Activated T-helper 2 cell treated with anti-CD3 and anti-CD28 coated beads, Interferon-gamma antibody, Interleukin-2, Interleukin-4, amounts not matched to agents 10 μg/mL and 5 μg/mL and 100 μg/mL, durations not matched to agents 14 hours and 24 hours and 36 hours (primary cell): ENCODE data around the gene NR5A2. TPM values are rescaled to one million over a fixed set of nuclear protein-coding genes. Genes with fewer than 3 reads are reported as not detected.

Experiments used
- DNase-seq: peaks from one replicate; pipeline ENCODE4 v3.0.0; 2021; ENCODE audit warnings: low spot score
- H3K27ac Mint-ChIP-seq: one replicate; pipeline ENCODE4 v1.8.0; 2021; ENCODE audit warnings: mixed read lengths
- H3K27me3 Mint-ChIP-seq: one replicate; pipeline ENCODE4 v1.8.0; 2021; ENCODE audit warnings: low read depth, mixed read lengths
- H3K36me3 Mint-ChIP-seq: one replicate; pipeline ENCODE4 v1.8.0; 2021; ENCODE audit warnings: low read depth, mixed read lengths
- H3K4me1 Mint-ChIP-seq: one replicate; pipeline ENCODE4 v1.8.0; 2021; ENCODE audit warnings: low read depth, mixed read lengths
- H3K4me3 Mint-ChIP-seq: one replicate; pipeline ENCODE4 v1.8.0; 2021; ENCODE audit warnings: low read depth, mild to moderate bottlenecking, moderate library complexity, mixed read lengths
- H3K9me3 Mint-ChIP-seq: one replicate; pipeline ENCODE4 v1.8.0; 2021; ENCODE audit warnings: mixed read lengths
- intact Hi-C: fragments of 100-400 bp; cut with micrococcal nuclease; formaldehyde crosslinking; loops from one replicate; pipeline ENCODE4 v1.15.1; 2023
- total RNA-seq: library from RNA; stranded (reverse); gene quantifications from 2 replicates; pipeline ENCODE4 v1.2.3, GENCODE V29; 2022

The NR5A2 gene
- total RNA-seq, 1 donor from 2014 or later: not detected

DNA sequence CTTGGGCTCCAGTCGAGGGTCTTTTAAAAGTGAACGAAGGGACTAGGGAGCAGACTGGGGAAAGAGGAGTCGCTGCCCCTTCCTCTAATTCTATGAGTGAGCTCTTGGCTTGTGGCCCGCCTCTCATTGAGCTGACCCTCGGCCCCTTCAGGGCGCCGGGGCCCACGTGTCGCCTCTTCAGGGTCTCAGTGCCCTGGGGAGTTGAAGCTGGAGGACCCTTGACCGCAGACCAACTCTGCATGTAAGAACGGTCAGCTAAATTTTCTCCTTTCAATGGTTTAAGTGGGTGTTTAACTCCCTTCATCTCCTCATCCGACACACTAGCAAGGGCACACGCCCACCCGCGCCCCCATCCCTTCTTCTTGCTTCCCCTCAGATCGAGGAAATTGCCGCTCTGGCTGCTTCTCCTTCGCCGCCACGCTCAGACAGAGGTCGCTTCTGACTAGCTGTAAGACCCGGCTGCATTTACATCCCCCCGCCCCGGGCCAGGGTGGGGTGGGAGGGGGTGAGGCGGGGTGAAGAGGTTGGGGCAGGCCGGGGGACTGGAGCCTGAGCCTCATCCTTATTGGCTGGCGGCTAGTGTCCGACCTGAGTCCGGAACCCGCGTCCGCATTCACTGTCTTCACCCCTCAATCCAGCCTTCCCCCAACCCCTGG, 10.9 kb downstream of the NR5A2 start:
- no peak overlapping the region for H3K4me3 Mint-ChIP-seq
- DNase-seq: no peak
- no peaks in the 10 kb centered on the region for H3K36me3 Mint-ChIP-seq
- H3K27ac Mint-ChIP-seq: no peak overlapping the region
- H3K27me3 Mint-ChIP-seq: peaks cover 39% of the 10 kb centered on the region
- intact Hi-C loops: loop anchor here (10.0 kb wide), 1 partner anchor 354 kb away; no protein-coding TSS in a partner anchor
- no peaks in the 10 kb centered on the region for H3K9me3 Mint-ChIP-seq
- peaks cover 8% of the 10 kb centered on the region for H3K4me1 Mint-ChIP-seq

DNA sequence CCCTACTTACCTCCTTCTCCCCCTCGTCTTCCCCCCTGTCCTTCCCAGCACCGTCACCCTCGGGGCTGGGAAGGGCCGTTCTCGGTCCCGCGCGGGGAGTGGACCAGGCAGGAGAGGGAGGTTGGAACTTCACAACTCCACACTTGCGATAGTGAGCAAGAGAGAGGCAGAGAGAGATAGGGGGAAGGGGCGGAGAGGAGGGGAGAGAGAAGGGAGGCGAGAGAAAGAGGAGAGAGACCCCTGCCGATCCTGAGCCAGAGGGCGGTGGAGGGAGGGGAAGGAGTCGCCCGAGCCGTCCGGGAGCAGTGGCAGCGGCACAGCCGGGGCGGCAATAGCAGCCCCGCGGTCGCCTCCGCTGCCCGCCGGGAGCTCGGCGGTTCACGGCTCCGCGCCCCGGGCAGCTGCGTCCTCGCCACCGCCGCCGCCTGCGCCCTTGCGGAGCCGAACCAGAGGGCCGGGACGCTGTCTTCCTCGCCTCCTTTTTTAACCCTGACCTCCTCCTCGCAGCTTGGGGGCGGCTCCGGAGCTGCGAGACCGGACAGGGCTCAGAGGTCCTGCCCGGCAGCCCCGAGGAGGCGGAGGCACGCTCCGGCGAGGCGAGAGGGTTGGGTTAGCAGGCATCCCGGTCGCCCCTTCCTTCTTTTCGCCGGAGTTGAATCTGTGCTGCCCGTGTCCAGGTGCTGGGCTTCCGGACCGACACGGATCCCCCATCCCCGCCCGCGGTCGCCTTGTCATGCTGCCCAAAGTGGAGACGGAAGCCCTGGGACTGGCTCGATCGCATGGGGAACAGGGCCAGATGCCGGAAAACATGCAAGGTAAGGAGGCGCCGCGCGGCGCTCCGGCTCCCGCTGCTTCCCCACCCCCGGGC, 11.7 kb downstream of the NR5A2 start:
- Mint-ChIP-seq H3K27ac (no peak overlapping the region), H3K4me1 (peaks cover 8% of the 10 kb centered on the region), H3K9me3 (no peaks in the 10 kb centered on the region), H3K4me3 (no peak overlapping the region), H3K36me3 (no peaks in the 10 kb centered on the region), H3K27me3 (peaks cover 44% of the 10 kb centered on the region)
- no peak for DNase-seq
- intact Hi-C loops: loop anchor here (10.0 kb wide), 1 partner anchor 354 kb away; no protein-coding TSS in a partner anchor

DNA sequence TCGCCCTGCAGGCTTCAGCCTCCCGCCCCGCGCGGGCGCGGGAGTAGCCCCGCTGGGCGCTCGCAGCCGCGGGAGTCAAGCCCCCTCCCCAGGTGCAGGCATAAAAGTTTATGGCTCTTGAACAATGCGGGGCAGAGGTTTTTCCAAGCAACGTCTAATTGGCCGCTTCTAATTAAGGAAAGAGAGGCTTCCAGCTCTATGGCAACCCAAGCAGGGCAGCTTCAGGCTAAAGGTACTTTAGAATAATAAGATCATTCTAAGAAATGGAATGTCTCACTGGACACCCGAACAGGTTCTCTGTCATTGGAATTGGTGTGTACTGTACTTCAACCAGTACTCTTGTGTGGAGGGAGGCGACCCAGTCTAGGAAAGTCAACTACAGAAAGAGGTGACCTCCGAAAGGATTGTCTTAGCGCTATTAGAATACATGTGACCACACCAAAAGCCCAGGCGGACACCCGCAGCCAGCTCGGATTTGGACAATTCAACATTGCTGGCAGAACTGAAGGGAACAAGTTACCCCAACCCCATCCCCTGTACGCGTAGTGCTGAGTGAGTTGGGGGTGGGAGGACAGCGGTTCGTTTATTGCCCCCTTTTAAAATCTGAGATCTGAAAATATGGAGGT, 12.5 kb downstream of the NR5A2 start:
- H3K36me3 Mint-ChIP-seq: no peaks in the 10 kb centered on the region
- no peak for DNase-seq
- H3K4me3 Mint-ChIP-seq: no peak overlapping the region
- H3K4me1 Mint-ChIP-seq: peaks cover 8% of the 10 kb centered on the region
- intact Hi-C loops: loop anchor here (10.0 kb wide), 1 partner anchor 355 kb away; no protein-coding TSS in a partner anchor
- H3K27me3 Mint-ChIP-seq: peaks cover 48% of the 10 kb centered on the region
- no peaks in the 10 kb centered on the region for H3K9me3 Mint-ChIP-seq
- no peak overlapping the region for H3K27ac Mint-ChIP-seq

DNA sequence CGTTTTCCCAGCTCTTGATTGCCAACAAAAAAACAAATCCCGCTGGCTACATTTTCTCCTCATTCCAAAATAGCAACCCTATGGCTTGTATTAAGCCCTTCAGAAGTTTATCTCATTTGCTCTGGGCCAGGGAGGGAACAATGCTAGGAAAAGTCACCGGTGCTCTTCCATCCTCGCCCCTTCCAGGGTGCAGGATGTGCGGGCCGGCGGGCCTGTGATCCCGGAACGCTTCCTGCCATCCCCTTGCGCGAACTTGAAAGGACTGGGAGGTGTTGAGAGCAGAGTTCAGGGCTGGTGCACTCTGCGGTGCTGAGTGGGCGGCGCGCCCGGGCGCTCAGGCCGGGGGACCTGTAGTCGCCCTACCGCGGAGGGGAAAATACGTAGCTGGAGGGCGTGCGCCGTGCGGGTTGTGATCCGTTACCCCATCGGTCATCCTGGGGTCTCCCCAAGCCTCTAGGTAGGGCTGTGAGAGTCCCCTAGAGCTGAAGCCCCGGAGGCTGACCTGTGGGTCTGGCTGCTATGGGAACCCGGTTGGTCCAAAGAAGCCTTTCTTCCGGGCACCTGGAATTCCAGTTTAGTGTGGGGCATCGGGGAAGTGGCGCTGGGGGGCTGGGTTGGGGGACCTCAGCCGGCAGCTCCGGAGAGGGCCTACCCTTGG, 13.1 kb downstream of the NR5A2 start:
- peaks cover 8% of the 10 kb centered on the region for H3K4me1 Mint-ChIP-seq
- peaks cover 54% of the 10 kb centered on the region for H3K27me3 Mint-ChIP-seq
- H3K27ac Mint-ChIP-seq: no peak overlapping the region
- intact Hi-C loops: no loop called here
- H3K4me3 Mint-ChIP-seq: no peak overlapping the region
- no peak for DNase-seq
- no peaks in the 10 kb centered on the region for H3K9me3 Mint-ChIP-seq
- no peaks in the 10 kb centered on the region for H3K36me3 Mint-ChIP-seq

DNA sequence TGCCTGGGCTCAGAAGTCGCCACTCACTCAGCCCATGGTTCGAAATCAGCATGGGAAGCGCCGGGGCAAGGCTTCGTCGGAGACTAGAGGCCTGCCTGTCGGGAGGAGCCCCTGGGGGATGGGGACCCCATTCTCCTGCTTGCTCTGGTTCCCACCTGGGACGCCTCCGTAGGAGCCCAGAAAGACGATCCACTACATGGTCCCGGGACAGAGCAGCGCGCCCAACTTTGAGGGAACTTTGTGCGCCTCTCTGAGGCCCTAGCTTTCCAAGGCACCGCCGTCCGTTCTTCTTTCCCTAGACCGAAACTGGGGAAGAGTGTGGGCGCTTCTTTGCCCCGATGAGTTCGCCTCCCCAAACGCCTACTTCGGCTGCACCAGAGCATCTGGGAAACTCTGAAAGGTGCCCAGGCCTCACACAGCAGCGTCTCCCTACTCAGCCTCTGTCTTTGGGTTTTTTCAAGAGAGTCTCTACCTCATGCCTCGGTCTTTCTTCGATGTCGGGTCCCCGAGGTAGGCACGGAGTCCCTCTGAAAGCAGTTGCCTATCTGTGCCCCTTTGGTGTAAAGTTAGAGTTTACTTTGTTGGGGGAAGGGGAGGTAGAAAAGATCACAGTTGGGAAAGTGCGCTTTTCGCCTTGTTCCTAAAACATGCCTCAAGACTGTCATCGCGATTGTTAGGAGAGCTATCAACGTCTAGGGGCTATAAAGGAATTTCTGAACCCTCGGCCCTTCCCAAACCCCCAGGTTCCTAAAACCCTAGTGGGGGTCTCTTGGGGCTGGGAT, 14.0 kb downstream of the NR5A2 start:
- no peaks in the 10 kb centered on the region for H3K36me3 Mint-ChIP-seq
- intact Hi-C loops: loop anchor here (2.0 kb wide), 1 partner anchor 13 kb away; no protein-coding TSS in a partner anchor
- peaks cover 60% of the 10 kb centered on the region for H3K27me3 Mint-ChIP-seq
- H3K4me3 Mint-ChIP-seq: no peak overlapping the region
- H3K4me1 Mint-ChIP-seq: peaks cover 7% of the 10 kb centered on the region
- no peaks in the 10 kb centered on the region for H3K9me3 Mint-ChIP-seq
- no peak overlapping the region for H3K27ac Mint-ChIP-seq
- no peak for DNase-seq

DNA sequence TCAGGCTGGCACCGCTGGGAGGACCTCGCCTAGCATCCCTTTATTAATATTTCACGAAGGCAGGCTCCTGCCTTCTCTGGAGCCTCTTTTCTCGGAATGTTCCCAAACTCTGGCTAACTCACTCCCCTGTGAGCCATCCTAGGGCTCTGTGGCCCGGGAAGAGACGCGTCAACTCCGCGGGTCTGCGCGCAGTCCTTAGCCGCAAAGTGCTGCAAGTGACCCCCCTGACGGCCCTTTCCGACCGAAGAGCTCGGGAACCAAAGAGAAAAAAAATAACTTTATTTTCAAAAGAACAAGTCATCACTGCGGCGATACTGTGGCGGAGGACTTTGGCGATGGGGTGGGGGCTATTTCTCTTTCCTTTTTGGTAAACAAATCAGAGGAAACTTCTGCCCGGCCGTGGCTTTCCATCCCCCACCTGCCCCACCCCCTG, 14.6 kb downstream of the NR5A2 start:
- Mint-ChIP-seq H3K27ac (no peak overlapping the region), H3K9me3 (no peaks in the 10 kb centered on the region), H3K4me3 (no peak overlapping the region), H3K27me3 (peaks cover 64% of the 10 kb centered on the region), H3K36me3 (no peaks in the 10 kb centered on the region), H3K4me1 (peaks cover 7% of the 10 kb centered on the region)
- no peak for DNase-seq
- intact Hi-C loops: loop anchor here (2.0 kb wide), 1 partner anchor 13 kb away; no protein-coding TSS in a partner anchor

DNA sequence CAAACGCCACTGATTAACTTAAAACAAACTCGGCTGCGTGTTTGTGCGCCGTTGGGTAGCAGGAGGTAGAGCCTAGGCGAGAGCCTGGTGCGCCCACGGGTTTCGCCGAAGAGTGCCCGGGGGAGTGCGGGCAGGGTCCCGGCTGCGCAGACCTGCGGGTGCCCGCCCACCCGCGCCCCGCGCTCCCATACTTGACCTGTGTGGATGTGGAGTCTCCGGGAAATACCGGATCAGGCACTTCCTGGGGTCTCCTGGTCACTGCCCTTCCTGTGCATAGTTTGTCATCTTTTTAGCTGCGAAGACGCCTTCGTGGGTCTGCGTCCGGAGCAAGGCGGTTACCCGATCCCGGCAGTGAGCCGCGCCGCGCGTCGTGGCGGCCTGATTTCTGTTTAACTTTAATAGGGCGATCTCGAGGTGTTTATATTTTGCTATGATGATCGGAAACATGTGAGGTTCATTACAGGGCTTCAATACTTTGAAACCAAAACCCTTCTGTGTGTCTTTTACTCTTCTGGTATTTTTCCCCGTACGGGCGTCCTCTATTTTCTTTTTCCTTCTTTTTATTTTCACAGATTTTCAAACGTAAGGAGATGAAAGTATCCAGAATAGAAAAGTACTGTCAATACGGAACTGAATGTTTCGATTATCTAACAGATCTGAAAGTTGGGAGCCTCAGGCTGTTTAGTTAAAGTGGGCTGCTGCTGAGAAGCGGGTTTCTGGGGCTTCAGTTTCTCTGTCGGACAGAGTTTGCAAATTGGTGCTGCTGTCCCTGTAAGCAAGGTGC, 15.2 kb downstream of the NR5A2 start:
- Mint-ChIP-seq H3K4me3 (peak overlapping the region; percentile 54), H3K4me1 (peaks cover 7% of the 10 kb centered on the region), H3K36me3 (no peaks in the 10 kb centered on the region), H3K27me3 (peaks cover 66% of the 10 kb centered on the region), H3K9me3 (no peaks in the 10 kb centered on the region), H3K27ac (no peak overlapping the region)
- intact Hi-C loops: loop anchor here (2.0 kb wide), 1 partner anchor 14 kb away; no protein-coding TSS in a partner anchor
- DNase-seq: no peak

DNA sequence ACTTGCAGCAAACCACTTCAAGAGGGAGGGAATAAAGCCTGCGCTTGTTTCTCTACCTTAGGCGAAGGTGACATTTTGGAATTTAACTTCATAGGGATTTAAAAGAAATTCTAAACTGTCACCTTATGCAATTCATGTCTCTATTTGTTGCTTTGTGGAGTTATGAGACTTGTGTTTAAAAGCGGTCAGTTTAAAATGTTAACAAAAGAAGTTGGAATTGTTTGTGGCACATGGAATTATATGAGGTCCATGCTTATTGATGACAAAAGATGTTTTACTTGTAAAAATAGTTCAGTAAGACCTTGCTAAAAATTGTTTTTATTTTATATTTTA, 15.8 kb downstream of the NR5A2 start:
- intact Hi-C loops: loop anchor here (2.0 kb wide), 1 partner anchor 15 kb away; no protein-coding TSS in a partner anchor
- no peak for DNase-seq
- Mint-ChIP-seq H3K4me1 (peaks cover 5% of the 10 kb centered on the region), H3K36me3 (no peaks in the 10 kb centered on the region), H3K27me3 (peaks cover 71% of the 10 kb centered on the region), H3K9me3 (no peaks in the 10 kb centered on the region), H3K27ac (no peak overlapping the region), H3K4me3 (no peak overlapping the region)

DNA sequence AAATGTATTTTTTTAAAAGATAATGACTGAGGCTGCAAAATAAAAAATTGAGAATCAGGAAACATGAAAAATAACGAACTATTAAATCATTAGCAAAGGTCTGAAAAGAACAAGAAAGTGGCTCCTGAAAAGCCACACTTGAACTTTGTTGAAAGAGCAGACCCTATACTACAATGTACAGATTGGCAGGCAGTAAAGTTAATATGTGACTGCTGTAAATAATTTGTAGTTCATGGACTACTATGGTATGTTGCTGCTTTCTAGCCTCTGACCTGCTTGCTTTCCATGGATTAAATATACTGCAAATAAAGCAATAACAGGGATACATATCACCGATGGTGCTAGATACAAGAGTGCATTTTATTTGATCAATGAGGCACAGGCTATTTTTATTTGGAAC, 18.6 kb downstream of the NR5A2 start:
- H3K27me3 Mint-ChIP-seq: peaks cover 64% of the 10 kb centered on the region
- intact Hi-C loops: no loop called here
- peaks cover 5% of the 10 kb centered on the region for H3K4me1 Mint-ChIP-seq
- H3K4me3 Mint-ChIP-seq: no peak overlapping the region
- DNase-seq: no peak
- no peaks in the 10 kb centered on the region for H3K36me3 Mint-ChIP-seq
- H3K9me3 Mint-ChIP-seq: no peaks in the 10 kb centered on the region
- no peak overlapping the region for H3K27ac Mint-ChIP-seq

DNA sequence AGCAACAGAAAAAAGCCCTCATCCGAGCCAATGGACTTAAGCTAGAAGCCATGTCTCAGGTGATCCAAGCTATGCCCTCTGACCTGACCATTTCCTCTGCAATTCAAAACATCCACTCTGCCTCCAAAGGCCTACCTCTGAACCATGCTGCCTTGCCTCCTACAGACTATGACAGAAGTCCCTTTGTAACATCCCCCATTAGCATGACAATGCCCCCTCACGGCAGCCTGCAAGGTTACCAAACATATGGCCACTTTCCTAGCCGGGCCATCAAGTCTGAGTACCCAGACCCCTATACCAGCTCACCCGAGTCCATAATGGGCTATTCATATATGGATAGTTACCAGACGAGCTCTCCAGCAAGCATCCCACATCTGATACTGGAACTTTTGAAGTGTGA, 20.7 kb downstream of the NR5A2 start:
- H3K27ac Mint-ChIP-seq: no peak overlapping the region
- H3K4me3 Mint-ChIP-seq: no peak overlapping the region
- H3K4me1 Mint-ChIP-seq: no peaks in the 10 kb centered on the region
- H3K36me3 Mint-ChIP-seq: no peaks in the 10 kb centered on the region
- H3K27me3 Mint-ChIP-seq: peaks cover 53% of the 10 kb centered on the region
- intact Hi-C loops: no loop called here
- no peaks in the 10 kb centered on the region for H3K9me3 Mint-ChIP-seq
- DNase-seq: no peak

DNA sequence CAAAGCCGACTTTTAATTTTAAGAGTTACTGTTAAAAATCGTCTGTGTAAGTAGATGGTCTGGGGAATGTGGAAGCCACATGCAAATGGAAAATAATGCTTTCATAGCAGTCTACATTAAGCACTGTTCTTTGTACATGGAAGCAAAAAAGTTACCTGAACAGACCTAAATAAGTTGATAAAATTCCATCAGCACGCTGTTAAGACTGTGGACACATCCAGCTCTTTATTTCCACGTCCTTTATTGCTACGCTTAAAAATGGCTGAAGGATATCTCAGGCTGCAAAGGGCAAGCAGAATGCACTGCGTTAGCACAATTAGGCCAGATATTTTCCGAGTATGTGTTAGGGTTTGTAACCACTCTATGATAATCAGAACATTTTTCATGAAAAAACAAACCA, 22.3 kb downstream of the NR5A2 start:
- H3K9me3 Mint-ChIP-seq: no peaks in the 10 kb centered on the region
- peaks cover 50% of the 10 kb centered on the region for H3K27me3 Mint-ChIP-seq
- H3K27ac Mint-ChIP-seq: no peak overlapping the region
- intact Hi-C loops: no loop called here
- DNase-seq: no peak
- H3K36me3 Mint-ChIP-seq: no peaks in the 10 kb centered on the region
- H3K4me3 Mint-ChIP-seq: no peak overlapping the region
- H3K4me1 Mint-ChIP-seq: no peaks in the 10 kb centered on the region
